NT2/D1 (cell line): Measurements from ENCODE around the gene DDHD1.

Experiments
- YY1 ChIP-seq: IDR thresholded peaks from 2 replicates; pipeline ENCODE4 v1.6.1; 2011; ENCODE audit not compliant: insufficient read length, insufficient read depth
- ZNF274 ChIP-seq: IDR thresholded peaks from 2 replicates; pipeline ENCODE4 v1.6.1; 2011; ENCODE audit warnings: mild to moderate bottlenecking, low read depth, low read length

GRCh38 chr14:53153702-53154112 lies 584 bp upstream of the DDHD1 start:
- TF ChIP-seq ZNF274 (no peak), YY1 (no peak)
